Gastroesophageal sphincter (tissue), 3 donors: ENCODE results near the gene UBE2V1.

Source experiments
- EP300 ChIP-seq: sonication (generic); formaldehyde crosslinking; IDR thresholded peaks from one replicate; pipeline ENCODE4 v1.6.1; 2017; ENCODE audit warnings: antibody characterized with exemption, mild to moderate bottlenecking
- POLR2A ChIP-seq, 2 donors: fragments of 450-650 bp; IDR thresholded peaks; one replicate each; pipeline ENCODE4 v1.6.1; 2017; ENCODE audit warnings: antibody characterized with exemption in 2 of 2, mild to moderate bottlenecking in 2 of 2, moderate library complexity in 1 of 2
- POLR2AphosphoS5 ChIP-seq: sonication (generic); formaldehyde crosslinking; IDR thresholded peaks from one replicate; pipeline ENCODE4 v1.6.1; 2017; ENCODE audit warnings: antibody characterized with exemption
- TF ChIP-seq, protein P1 (sequence below), 4 experiments: fragments of 200-600 bp in 2 of 4; fragments of 450-650 bp in 2 of 4; sonication (generic) in 1 of 4; IDR thresholded peaks; one replicate each; pipeline ENCODE4 v1.5.1; 2017 to 2019; ENCODE audit warnings: antibody characterized with exemption in 4 of 4, mild to moderate bottlenecking in 2 of 4, moderate library complexity in 2 of 4

DNA sequence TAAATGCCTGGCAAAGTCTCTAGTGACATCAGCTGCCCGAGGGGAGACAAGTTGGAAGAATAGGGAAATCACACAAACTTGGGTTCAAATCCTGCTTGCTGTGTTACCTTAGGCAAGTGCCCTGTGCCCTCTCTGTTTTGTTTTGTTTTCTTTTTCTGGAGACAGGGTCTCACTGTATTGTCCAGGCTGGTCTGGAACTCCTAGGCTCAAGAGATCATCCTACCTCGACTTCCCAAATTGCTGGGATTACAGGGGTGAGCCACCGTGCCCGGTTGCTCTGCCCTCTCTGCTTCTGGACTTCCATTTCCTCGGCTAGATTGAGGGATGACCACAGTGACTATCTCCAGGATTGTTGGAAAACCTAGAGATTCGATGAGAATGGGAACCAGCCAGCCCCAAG, 74.8 kb downstream of the UBE2V1 start:
- no peak for TF ChIP-seq EP300
- TF ChIP-seq, protein P1, sequence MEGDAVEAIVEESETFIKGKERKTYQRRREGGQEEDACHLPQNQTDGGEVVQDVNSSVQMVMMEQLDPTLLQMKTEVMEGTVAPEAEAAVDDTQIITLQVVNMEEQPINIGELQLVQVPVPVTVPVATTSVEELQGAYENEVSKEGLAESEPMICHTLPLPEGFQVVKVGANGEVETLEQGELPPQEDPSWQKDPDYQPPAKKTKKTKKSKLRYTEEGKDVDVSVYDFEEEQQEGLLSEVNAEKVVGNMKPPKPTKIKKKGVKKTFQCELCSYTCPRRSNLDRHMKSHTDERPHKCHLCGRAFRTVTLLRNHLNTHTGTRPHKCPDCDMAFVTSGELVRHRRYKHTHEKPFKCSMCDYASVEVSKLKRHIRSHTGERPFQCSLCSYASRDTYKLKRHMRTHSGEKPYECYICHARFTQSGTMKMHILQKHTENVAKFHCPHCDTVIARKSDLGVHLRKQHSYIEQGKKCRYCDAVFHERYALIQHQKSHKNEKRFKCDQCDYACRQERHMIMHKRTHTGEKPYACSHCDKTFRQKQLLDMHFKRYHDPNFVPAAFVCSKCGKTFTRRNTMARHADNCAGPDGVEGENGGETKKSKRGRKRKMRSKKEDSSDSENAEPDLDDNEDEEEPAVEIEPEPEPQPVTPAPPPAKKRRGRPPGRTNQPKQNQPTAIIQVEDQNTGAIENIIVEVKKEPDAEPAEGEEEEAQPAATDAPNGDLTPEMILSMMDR (IDR thresholded peaks at IDR 0.05): no peak
- no peak for TF ChIP-seq POLR2AphosphoS5
- no peak for TF ChIP-seq POLR2A (IDR thresholded peaks at IDR 0.05)
